ENCODE results near the gene TNFSF13B. TPM values are rescaled to one million over a fixed set of nuclear protein-coding genes. Genes with fewer than 3 reads are reported as not detected.
"Not testable (repeated sequence)": the region's sequence is repeated elsewhere in the genome, so short reads cannot be mapped to it uniquely, and the experiment has no call there.

The TNFSF13B gene
- total and polyA plus RNA-seq, 10 donors, result 7.7 to 82.1 (median 31.0) TPM

GRCh38 chr13:108267347-108267746 is 2.2 kb upstream of the TNFSF13B start:
- Histone ChIP-seq H3K27me3 (replicated peaks in 1 of 7) (no peaks in the 10 kb centered on the region), H3K36me3 (no peaks in the 10 kb centered on the region), H3K27ac (peak overlapping the region in 7 of 8 donors; percentile 80 to 96 (median 90)), H3K4me3 (peak overlapping the region in 1 of 8 donors; percentile 68), H3K4me1 (peaks cover 11 to 66% (median 48%) of the 10 kb centered on the region in 6 donors), H3K9me3 (no peaks in the 10 kb centered on the region)
- no peak for DNase-seq
- WGBS, 5 donors, result 53 to 63% (median 60%) methylated on average over 4 of the region's 4 CpGs
- TF ChIP-seq, protein P1, sequence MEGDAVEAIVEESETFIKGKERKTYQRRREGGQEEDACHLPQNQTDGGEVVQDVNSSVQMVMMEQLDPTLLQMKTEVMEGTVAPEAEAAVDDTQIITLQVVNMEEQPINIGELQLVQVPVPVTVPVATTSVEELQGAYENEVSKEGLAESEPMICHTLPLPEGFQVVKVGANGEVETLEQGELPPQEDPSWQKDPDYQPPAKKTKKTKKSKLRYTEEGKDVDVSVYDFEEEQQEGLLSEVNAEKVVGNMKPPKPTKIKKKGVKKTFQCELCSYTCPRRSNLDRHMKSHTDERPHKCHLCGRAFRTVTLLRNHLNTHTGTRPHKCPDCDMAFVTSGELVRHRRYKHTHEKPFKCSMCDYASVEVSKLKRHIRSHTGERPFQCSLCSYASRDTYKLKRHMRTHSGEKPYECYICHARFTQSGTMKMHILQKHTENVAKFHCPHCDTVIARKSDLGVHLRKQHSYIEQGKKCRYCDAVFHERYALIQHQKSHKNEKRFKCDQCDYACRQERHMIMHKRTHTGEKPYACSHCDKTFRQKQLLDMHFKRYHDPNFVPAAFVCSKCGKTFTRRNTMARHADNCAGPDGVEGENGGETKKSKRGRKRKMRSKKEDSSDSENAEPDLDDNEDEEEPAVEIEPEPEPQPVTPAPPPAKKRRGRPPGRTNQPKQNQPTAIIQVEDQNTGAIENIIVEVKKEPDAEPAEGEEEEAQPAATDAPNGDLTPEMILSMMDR (IDR thresholded peaks at IDR 0.05 in 8 of 11, conservative IDR thresholded peaks at IDR 0.05 in 3 of 11), result no peak
- TF ChIP-seq POLR2AphosphoS5 (IDR thresholded peaks at IDR 0.05) (no peak), POLR2A (IDR thresholded peaks at IDR 0.05) (no peak)
- intact Hi-C loops (cut with DNase I; ENCODE audit: low total_unique reads), result no loop called here

DNA sequence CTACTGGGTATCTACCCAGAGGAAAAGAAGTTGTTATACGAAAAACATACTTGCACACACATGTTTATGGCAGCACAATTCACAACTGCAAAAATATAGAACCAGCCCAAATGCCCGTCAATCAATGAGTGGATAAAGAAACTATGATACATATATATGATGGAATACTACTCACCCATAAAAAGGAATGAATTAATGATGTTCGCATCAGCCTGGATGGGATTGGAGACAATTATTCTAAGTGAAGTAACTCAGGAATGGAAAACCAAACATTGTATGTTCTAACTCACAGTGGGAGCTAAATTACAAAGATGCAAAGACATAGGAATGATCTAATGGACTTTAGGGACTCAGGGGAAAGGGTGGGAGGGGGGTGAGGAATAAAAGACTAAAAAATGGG is 1.7 kb upstream of the TNFSF13B start:
- H3K27me3 ChIP-seq (replicated peaks in 1 of 7); intact Hi-C loops (cut with DNase I; ENCODE audit: low total_unique reads); H3K36me3 ChIP-seq; DNase-seq; H3K9me3 ChIP-seq: not testable (repeated sequence)
- H3K27ac ChIP-seq, result peak overlapping the region in 7 of 8 donors; percentile 80 to 96 (median 90)
- 90 to 98% (median 94%) methylated on average over 3 of the region's 3 CpGs for WGBS, 5 donors
- peaks cover 11 to 71% (median 48%) of the 10 kb centered on the region in 6 donors for H3K4me1 ChIP-seq
- H3K4me3 ChIP-seq, result peak overlapping the region in 1 of 8 donors; percentile 68

- WGBS, 5 donors, result 52 to 72% (median 70%) methylated on average over 4 of the region's 4 CpGs
- no peaks in the 10 kb centered on the region for H3K36me3 ChIP-seq
- H3K4me1 ChIP-seq, result peaks cover 11 to 79% (median 48%) of the 10 kb centered on the region in 6 donors
- peak overlapping the region in 1 of 8 donors; percentile 68 for H3K4me3 ChIP-seq
- no peak for DNase-seq
- TF ChIP-seq POLR2A (IDR thresholded peaks at IDR 0.05), result no peak
- TF ChIP-seq, protein P1 (IDR thresholded peaks at IDR 0.05 in 8 of 11, conservative IDR thresholded peaks at IDR 0.05 in 3 of 11), result no peak
- no peak for TF ChIP-seq POLR2AphosphoS5 (IDR thresholded peaks at IDR 0.05)
- peak overlapping the region; percentile 60 to 96 (median 88) for H3K27ac ChIP-seq
- no peaks in the 10 kb centered on the region for H3K27me3 ChIP-seq (replicated peaks in 1 of 7)
- intact Hi-C loops (cut with DNase I; ENCODE audit: low total_unique reads), result no loop called here
- no peaks in the 10 kb centered on the region for H3K9me3 ChIP-seq
These were observed 929 bp upstream of the TNFSF13B start for GRCh38 chr13:108268466-108269112.

GRCh38 chr13:108270442-108270841 is 924 bp downstream of the TNFSF13B start:
- peaks cover 11 to 91% (median 48%) of the 10 kb centered on the region in 6 donors for H3K4me1 ChIP-seq
- H3K4me3 ChIP-seq, result peak overlapping the region; percentile 24 to 68 (median 51)
- intact Hi-C loops (cut with DNase I; ENCODE audit: low total_unique reads), result no loop called here
- peak overlapping the region; percentile 60 to 96 (median 88) for H3K27ac ChIP-seq
- WGBS, 5 donors, result 6 to 21% (median 12%) methylated on average over 3 of the region's 3 CpGs
- no peaks in the 10 kb centered on the region for H3K36me3 ChIP-seq
- peak; percentile 68 for DNase-seq
- no peaks in the 10 kb centered on the region for H3K27me3 ChIP-seq (replicated peaks in 1 of 7)
- TF ChIP-seq POLR2A (IDR thresholded peaks at IDR 0.05) (no peak), POLR2AphosphoS5 (IDR thresholded peaks at IDR 0.05) (no peak)
- TF ChIP-seq, protein P1 (IDR thresholded peaks at IDR 0.05 in 8 of 11, conservative IDR thresholded peaks at IDR 0.05 in 3 of 11), result no peak
- H3K9me3 ChIP-seq, result no peaks in the 10 kb centered on the region

Measured in spleen (tissue), 11 donors.